GM10248 (cell line): ENCODE measurements around the gene SIMC1.
A peak's percentile ranks its signal among the peaks of the same experiment; 100 is the strongest.

Source experiments
- CTCF ChIA-PET: fragments of 300-600 bp; sonication (Branson Sonifier 250); formaldehyde crosslinking; extraction: SDS; loops from one replicate; lab custom pipeline; 2021; ENCODE audit warnings: antibody characterized with exemption; lab: Yijun Ruan, JAX
- POLR2A ChIA-PET: fragments of 350-650 bp; sonication (Branson Sonifier 250); formaldehyde crosslinking; extraction: SDS; loops from one replicate; lab custom pipeline; 2020; ENCODE audit warnings: antibody characterized with exemption; lab: Yijun Ruan, JAX
- DNase-seq: peaks from one replicate; pipeline ENCODE4 v3.0.0; 2012; ENCODE audit errors: extremely low spot score
- TF ChIP-seq, protein P1 (sequence below): IDR thresholded peaks from 2 replicates; pipeline ENCODE4 v1.5.1; 2012; ENCODE audit warnings: mild to moderate bottlenecking, low read depth; ENCODE audit errors: extremely low read depth, missing control alignments, control extremely low read depth

Gene SIMC1

DNA sequence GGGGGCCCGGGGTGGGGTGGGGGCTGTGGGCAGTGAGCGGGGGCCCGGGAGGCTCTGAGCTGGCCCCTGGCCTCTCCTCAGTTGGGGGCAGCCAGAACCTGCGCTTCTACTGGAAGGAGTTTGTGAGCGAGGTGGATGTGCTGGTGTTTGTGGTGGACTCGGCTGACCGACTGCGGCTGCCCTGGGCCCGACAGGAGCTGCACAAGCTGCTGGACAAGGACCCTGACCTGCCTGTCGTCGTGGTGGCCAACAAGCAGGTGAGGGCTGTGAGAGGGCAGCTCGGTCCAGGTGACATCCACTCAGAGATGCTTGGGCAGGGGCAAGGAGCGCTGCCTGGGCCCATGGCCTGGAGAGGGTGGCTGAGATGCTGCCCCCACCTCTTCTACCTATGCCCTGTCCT, 130.5 kb downstream of the SIMC1 start:
- POLR2A ChIA-PET: no interaction called here
- TF ChIP-seq, protein P1, sequence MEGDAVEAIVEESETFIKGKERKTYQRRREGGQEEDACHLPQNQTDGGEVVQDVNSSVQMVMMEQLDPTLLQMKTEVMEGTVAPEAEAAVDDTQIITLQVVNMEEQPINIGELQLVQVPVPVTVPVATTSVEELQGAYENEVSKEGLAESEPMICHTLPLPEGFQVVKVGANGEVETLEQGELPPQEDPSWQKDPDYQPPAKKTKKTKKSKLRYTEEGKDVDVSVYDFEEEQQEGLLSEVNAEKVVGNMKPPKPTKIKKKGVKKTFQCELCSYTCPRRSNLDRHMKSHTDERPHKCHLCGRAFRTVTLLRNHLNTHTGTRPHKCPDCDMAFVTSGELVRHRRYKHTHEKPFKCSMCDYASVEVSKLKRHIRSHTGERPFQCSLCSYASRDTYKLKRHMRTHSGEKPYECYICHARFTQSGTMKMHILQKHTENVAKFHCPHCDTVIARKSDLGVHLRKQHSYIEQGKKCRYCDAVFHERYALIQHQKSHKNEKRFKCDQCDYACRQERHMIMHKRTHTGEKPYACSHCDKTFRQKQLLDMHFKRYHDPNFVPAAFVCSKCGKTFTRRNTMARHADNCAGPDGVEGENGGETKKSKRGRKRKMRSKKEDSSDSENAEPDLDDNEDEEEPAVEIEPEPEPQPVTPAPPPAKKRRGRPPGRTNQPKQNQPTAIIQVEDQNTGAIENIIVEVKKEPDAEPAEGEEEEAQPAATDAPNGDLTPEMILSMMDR: no peak
- CTCF ChIA-PET: no interaction called here
- no peak for DNase-seq

DNA sequence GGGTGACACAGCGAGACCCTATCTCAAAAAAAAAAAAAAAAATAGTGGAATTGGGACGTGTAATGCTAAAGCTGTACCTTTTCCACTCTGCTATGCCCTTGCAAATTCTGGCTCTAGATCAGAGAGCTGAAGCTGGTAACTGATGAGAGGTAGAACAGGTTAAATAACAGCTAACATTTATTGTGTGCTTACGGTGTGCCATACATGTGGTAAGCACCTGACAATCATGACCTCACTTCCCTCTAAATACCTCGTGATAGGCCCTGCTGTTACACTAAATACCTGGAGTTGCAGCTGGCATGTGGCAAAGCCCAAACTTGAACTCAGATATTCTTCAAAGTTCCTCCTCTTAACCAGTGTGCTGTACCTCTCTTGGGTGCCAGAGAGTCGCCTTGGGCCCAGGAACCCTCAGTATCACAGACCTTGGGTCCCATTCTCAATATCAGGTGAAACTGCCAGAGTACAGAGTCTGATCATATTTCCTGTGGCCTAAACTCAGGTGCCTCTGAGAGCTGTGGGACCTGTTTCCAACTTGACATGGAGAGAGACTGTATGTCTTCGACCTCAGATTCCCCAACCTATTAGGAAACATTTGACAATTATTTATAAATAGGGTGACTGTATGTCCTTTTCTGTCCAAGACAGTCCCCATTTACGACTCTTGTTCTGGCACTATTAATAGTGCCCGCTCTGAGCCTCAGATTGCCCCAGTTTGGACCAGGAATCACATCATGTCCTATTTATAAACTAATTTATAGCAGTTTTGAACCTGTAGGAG, 131.9 kb downstream of the SIMC1 start:
- TF ChIP-seq, protein P1: no peak
- no peak for DNase-seq
- ChIA-PET CTCF (interaction anchor here (0.6 to 2.7 kb wide), 4 partner anchors 10 to 169 kb away, joined by 3 to 11 read pairs (median 5); no protein-coding TSS in a partner anchor), POLR2A (interaction anchor here (3.1 kb wide), 1 partner anchor 9 kb away, joined by 9 read pairs; the partner anchor contains the start of gene KIAA1191)

DNA sequence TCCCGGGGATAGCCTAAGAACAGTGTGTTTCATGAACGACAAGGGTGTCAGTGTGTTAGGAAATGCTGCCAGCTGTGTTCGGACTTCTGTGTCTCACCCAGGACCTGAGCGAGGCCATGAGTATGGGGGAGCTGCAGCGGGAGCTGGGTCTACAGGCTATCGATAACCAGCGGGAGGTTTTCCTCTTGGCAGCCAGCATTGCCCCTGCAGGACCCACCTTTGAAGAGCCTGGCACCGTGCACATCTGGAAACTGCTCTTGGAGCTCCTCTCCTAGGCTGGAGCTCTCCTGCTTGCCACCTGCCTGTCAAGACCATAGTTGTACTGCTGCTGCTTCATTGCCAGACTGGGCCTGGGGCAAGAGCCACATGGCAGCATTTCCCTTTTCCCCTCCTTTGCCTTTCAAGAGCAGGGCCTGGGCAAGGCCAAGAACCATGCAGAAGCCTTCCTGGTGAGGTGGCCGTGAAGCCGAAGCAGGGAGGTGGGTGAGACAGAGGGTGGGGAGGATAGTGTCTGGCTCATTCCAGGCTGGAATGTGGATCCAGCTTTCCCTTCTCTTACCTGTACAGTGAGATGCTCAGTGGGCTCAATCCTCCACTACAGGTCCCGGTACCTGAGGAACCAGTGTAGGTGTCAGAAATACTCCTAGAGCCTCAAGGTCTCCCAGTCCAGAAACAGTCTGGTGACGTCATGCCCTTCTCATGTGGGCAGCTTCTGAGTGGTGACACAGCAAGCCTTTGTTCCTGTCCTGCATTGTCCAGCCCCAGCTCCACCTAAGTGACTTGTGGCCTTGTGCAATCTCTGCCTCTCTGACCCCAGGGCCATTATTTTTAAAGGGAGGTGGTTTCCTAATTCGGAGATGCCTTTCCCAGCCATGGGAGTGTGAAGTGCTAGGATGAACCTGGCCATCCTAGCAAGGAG, 133.7 kb downstream of the SIMC1 start:
- TF ChIP-seq, protein P1: no peak
- POLR2A ChIA-PET: interaction anchor here (1.4 to 3.1 kb wide), 2 partner anchors 10 to 11 kb away, joined by 3 to 9 read pairs; partner anchors contain the start of gene KIAA1191
- CTCF ChIA-PET: interaction anchor here (1.1 to 2.7 kb wide), 3 partner anchors 9 to 77 kb away, joined by 4 to 11 read pairs (median 7); partner anchors contain the start of gene FAF2
- no peak for DNase-seq

DNA sequence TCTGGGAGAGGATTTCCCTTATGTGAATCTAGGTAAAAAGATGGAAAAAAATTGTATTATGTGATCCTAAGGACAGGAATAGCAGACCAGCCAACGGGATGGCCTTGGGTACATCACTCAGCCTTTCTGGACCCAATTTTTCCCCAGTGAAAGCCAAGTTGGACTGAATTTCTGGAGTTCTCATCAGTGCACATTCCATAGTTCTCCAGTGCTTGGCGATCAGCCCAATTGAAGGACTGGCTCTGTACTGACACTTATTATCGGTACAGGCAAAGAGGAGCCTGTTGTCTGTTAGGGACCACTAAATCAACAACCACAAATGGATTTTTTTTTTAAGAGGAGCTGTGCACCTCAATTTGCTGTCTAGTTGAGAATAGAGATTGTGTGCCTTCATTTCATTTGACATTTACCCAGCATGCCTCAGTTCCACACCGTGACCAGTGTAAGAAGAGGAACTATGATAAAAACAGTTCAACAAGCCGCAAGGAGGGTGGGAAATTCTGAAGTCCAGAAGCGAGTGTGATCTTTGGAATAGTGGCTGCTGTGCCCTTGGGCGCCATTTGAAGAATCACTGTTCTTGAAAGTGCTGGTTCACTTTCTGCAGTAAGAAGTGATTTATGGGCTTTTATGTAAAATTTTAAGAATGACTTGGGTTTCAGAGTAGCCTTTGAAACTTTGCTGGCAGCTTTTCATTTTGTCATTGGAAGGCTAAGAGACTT, 135.0 kb downstream of the SIMC1 start:
- TF ChIP-seq, protein P1: no peak
- POLR2A ChIA-PET: interaction anchor here (1.4 to 3.1 kb wide), 2 partner anchors 9 to 12 kb away, joined by 3 to 9 read pairs; partner anchors contain the start of gene KIAA1191
- CTCF ChIA-PET: no interaction called here
- DNase-seq: no peak

DNA sequence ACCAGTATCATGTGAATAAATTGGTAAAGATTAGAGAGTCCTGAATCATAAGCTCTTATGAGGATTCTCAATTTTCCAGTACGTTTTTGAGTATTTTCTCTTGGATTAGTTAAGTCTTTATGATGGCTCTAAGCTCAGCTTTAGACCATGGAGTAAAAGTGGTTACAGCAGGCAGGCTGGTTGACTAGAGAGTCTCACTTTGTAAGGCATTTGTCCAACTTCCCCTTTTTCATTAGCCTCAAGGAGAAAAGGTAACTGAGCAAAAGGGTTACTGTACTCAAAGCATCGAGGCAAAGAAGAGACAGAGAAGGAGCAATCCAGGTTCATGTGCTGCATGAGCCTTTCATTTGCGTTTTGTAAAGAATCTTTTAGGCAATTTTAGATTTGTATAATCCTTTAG, 141.7 kb downstream of the SIMC1 start:
- POLR2A ChIA-PET: interaction anchor here (1.2 kb wide), 1 partner anchor 18 kb away, joined by 5 read pairs; the partner anchor contains the start of gene KIAA1191

More for the DNA sequence above, 141.7 kb downstream of the SIMC1 start:
- DNase-seq: peak; percentile 49
- TF ChIP-seq, protein P1: no peak
- CTCF ChIA-PET: interaction anchor here (3.1 kb wide), 1 partner anchor 9 kb away, joined by 11 read pairs; no protein-coding TSS in a partner anchor
